Stimulated activated effector memory CD8-positive, alpha-beta T cell treated with anti-CD3 and anti-CD28 coated beads, Interleukin-12 subunit alpha, Interleukin-12 subunit beta, amount 100 ng/mL, for 72 hours (primary cell): ENCODE data around the gene CNTNAP1.

Source experiments
- ATAC-seq: fragments of 150-1000 bp; cut with Tn5 transposase; 2 replicates; pipeline ENCODE4 v1.10.0; 2021
- DNase-seq, 2 donors: peaks; one replicate each; pipeline ENCODE4 v3.0.0; 2021 to 2022; ENCODE audit warnings: low spot score in 2 of 2
- H3K27ac Mint-ChIP-seq: one replicate; pipeline ENCODE4 v1.8.0; 2022; ENCODE audit warnings: mild to moderate bottlenecking, mixed read lengths
- H3K36me3 Mint-ChIP-seq: one replicate; pipeline ENCODE4 v1.8.0; 2022; ENCODE audit warnings: mild to moderate bottlenecking, mixed read lengths
- H3K4me1 Mint-ChIP-seq: one replicate; pipeline ENCODE4 v1.8.0; 2022; ENCODE audit warnings: mixed read lengths
- H3K4me3 Mint-ChIP-seq: one replicate; pipeline ENCODE4 v1.8.0; 2022; ENCODE audit warnings: mild to moderate bottlenecking, mixed read lengths
- H3K9me3 Mint-ChIP-seq: one replicate; pipeline ENCODE4 v1.8.0; 2022; ENCODE audit warnings: mixed read lengths

The CNTNAP1 gene

GRCh38 chr17:42677012-42677857 is 5.1 kb upstream of the CNTNAP1 start:
- DNase-seq (peak; percentile 84 to 96), ATAC-seq (peak; percentile 86)
- Mint-ChIP-seq H3K27ac (peak overlapping the region; percentile 35), H3K9me3 (no peaks in the 10 kb centered on the region), H3K36me3 (peaks cover 5% of the 10 kb centered on the region), H3K4me3 (peak overlapping the region; percentile 75), H3K4me1 (peaks cover 64% of the 10 kb centered on the region)

- peak overlapping the region; percentile 75 for H3K4me3 Mint-ChIP-seq
These were observed 4.2 kb upstream of the CNTNAP1 start for GRCh38 chr17:42677921-42678781.

GRCh38 chr17:42678951-42679491 is 3.3 kb upstream of the CNTNAP1 start:
- peak overlapping the region; percentile 75 for H3K4me3 Mint-ChIP-seq
- peaks cover 78% of the 10 kb centered on the region for H3K4me1 Mint-ChIP-seq
- peak overlapping the region; percentile 73 for H3K27ac Mint-ChIP-seq
- H3K36me3 Mint-ChIP-seq: peaks cover 5% of the 10 kb centered on the region
- DNase-seq: peak in 1 of 2 donors; percentile 73
- no peaks in the 10 kb centered on the region for H3K9me3 Mint-ChIP-seq
- ATAC-seq: peak; percentile 43

More at GRCh38 chr17:42677921-42678781, 4.2 kb upstream of the CNTNAP1 start:
- Mint-ChIP-seq H3K27ac (no peak overlapping the region), H3K36me3 (peaks cover 5% of the 10 kb centered on the region), H3K9me3 (no peaks in the 10 kb centered on the region), H3K4me1 (peaks cover 73% of the 10 kb centered on the region)
- ATAC-seq (peak; percentile 44), DNase-seq (peak; percentile 73 to 94)

- Mint-ChIP-seq H3K4me1 (peaks cover 77% of the 10 kb centered on the region), H3K9me3 (no peaks in the 10 kb centered on the region), H3K36me3 (peaks cover 11% of the 10 kb centered on the region), H3K4me3 (peak overlapping the region; percentile 75), H3K27ac (peak overlapping the region; percentile 73)
- DNase-seq (peak; percentile 68 to 86), ATAC-seq (peak; percentile 67)
These were observed 2.6 kb upstream of the CNTNAP1 start for GRCh38 chr17:42679492-42680330.

- peaks cover 74% of the 10 kb centered on the region for H3K4me1 Mint-ChIP-seq
- no peak for ATAC-seq
- no peak overlapping the region for H3K27ac Mint-ChIP-seq
- H3K36me3 Mint-ChIP-seq: peaks cover 11% of the 10 kb centered on the region
- peak overlapping the region; percentile 75 for H3K4me3 Mint-ChIP-seq
- H3K9me3 Mint-ChIP-seq: no peaks in the 10 kb centered on the region
- DNase-seq: no peak
These were observed 2.0 kb upstream of the CNTNAP1 start for GRCh38 chr17:42680331-42680808.

- Mint-ChIP-seq H3K9me3 (no peaks in the 10 kb centered on the region), H3K27ac (no peak overlapping the region), H3K36me3 (peaks cover 11% of the 10 kb centered on the region), H3K4me3 (peak overlapping the region; percentile 75), H3K4me1 (peaks cover 62% of the 10 kb centered on the region)
- peak; percentile 19 for ATAC-seq
- DNase-seq: no peak
These were observed 532 bp downstream of the CNTNAP1 start for GRCh38 chr17:42682722-42683403.

DNA sequence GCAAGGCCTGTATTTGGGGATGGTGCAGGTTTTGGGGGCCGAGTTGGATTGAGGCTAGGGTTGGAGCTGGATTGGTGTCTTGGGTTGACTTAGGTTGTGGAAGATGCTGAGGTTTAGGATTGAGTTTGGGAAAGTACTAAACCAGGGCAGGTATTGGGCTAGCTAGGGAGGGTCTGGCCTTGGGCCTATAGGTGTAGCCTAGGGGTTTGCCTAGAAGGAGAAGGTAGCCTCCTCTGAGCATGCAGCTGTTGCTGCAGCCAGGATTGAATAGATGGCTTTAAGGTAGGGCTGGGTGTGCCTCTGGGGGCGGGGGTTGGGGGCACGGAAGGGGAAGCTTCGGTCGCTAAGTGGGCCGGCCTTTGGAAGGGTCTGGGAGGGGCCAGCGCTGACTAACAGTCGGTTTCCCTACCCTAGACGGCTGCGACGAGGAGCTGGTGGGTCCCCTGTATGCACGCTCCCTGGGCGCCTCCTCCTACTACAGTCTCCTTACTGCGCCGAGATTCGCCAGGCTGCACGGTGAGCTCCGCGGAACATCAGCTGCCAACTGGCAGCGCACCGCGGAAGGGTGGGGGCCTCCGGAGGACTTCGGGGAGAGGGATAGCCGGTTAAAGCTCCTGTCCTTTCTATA is 1.2 kb downstream of the CNTNAP1 start:
- peak overlapping the region; percentile 75 for H3K4me3 Mint-ChIP-seq
- H3K9me3 Mint-ChIP-seq: no peaks in the 10 kb centered on the region
- H3K4me1 Mint-ChIP-seq: peaks cover 56% of the 10 kb centered on the region
- DNase-seq (no peak), ATAC-seq (no peak)
- H3K36me3 Mint-ChIP-seq: peaks cover 7% of the 10 kb centered on the region
- no peak overlapping the region for H3K27ac Mint-ChIP-seq

DNA sequence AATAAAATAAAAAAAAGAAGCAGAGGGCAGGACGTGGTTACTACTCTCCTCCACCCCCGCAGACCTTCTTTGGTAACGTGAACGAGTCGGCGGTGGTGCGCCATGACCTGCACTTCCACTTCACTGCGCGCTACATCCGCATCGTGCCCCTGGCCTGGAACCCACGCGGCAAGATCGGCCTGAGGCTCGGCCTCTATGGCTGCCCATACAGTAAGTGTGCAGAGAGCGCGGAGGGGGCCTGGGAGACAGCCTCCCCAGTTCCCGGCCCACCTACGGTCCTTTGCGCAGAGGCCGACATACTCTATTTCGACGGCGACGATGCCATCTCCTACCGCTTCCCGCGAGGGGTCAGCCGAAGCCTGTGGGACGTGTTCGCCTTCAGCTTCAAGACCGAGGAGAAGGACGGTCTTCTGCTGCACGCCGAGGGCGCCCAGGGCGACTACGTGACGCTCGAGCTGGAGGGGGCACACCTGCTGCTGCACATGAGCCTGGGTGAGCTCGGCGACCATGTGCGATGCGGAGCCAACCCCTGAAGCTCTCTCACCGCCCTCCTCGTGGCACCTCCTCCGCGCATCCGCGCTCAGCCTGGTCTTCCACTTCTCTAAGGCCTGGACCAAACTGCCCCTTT is 2.7 kb downstream of the CNTNAP1 start:
- ATAC-seq (no peak), DNase-seq (no peak)
- no peaks in the 10 kb centered on the region for H3K9me3 Mint-ChIP-seq
- H3K4me1 Mint-ChIP-seq: peaks cover 41% of the 10 kb centered on the region
- H3K4me3 Mint-ChIP-seq: peak overlapping the region; percentile 75
- peaks cover 6% of the 10 kb centered on the region for H3K36me3 Mint-ChIP-seq
- H3K27ac Mint-ChIP-seq: no peak overlapping the region

DNA sequence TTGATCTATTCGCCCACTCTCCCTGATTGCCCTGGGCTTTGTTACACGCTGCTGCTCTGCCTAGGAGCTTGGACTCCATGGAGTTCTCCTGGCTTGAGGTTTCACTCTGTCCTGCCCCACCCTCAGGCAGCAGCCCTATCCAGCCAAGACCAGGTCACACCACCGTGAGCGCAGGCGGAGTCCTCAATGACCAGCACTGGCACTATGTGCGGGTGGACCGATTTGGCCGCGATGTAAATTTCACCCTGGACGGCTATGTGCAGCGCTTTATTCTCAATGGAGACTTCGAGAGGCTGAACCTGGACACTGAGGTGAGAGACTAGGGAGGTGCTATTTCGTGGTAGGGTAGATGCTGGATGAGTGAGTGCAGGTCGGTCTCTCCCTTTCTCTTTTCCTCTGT is 3.5 kb downstream of the CNTNAP1 start:
- Mint-ChIP-seq H3K36me3 (peaks cover 6% of the 10 kb centered on the region), H3K4me3 (no peak overlapping the region), H3K9me3 (no peaks in the 10 kb centered on the region), H3K27ac (no peak overlapping the region), H3K4me1 (peaks cover 35% of the 10 kb centered on the region)
- DNase-seq (no peak), ATAC-seq (no peak)

DNA sequence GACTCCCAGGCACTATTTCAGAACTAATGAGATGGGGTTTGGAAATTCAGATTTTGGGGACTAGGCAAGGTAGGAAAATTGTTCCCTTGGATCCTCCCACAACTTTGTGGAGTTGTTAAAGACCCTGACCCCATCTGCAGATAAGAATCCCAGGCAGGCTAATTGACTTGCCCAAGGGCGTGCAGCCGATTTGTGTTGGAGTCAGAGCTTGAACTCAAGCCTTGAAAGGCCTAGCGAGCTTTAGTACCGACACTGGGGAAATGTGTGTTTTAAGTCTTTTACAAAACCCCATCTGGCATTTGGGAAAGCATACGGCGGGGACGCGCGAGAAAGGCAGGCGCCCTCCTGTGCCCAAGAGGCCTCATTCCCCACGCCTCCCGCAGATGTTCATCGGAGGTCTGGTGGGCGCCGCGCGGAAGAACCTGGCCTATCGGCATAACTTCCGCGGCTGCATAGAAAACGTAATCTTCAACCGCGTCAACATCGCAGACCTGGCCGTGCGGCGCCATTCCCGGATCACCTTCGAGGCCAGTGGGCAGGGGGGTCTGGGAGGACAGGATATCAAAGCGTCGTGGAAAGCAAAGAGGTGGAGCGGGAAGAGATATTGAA is 4.3 kb downstream of the CNTNAP1 start:
- Mint-ChIP-seq H3K9me3 (no peaks in the 10 kb centered on the region), H3K4me3 (no peak overlapping the region), H3K27ac (no peak overlapping the region), H3K4me1 (peaks cover 27% of the 10 kb centered on the region), H3K36me3 (peaks cover 6% of the 10 kb centered on the region)
- no peak for ATAC-seq
- DNase-seq: no peak

DNA sequence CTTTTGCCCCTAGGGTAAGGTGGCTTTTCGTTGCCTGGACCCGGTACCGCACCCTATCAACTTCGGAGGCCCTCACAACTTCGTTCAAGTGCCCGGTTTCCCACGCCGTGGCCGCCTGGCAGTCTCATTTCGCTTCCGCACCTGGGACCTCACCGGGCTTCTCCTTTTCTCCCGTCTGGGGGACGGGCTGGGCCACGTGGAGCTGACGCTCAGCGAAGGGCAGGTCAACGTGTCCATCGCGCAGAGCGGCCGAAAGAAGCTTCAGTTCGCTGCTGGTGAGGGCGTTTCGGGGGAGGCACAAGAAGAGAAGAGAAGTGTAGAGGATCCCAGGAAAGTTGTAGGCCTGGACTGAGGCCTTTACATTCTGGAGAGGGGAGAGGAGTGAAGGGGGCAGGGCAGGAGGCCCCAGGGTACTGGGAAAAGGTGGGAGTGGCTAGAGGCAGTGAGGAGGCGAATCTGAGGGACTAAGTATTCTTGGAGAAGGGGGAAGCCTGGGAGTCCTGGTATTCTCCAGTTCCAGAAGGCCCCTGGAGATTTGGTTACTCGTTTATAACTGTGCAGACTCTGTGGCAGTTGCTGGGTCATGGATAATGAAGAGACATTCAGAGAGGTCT is 5.5 kb downstream of the CNTNAP1 start:
- Mint-ChIP-seq H3K4me1 (peaks cover 15% of the 10 kb centered on the region), H3K27ac (no peak overlapping the region), H3K9me3 (no peaks in the 10 kb centered on the region), H3K36me3 (peaks cover 6% of the 10 kb centered on the region), H3K4me3 (no peak overlapping the region)
- ATAC-seq (no peak), DNase-seq (no peak)

- Mint-ChIP-seq H3K9me3 (no peaks in the 10 kb centered on the region), H3K36me3 (no peaks in the 10 kb centered on the region), H3K27ac (no peak overlapping the region), H3K4me3 (no peak overlapping the region), H3K4me1 (no peaks in the 10 kb centered on the region)
- DNase-seq (no peak), ATAC-seq (no peak)
These were observed 8.3 kb downstream of the CNTNAP1 start for GRCh38 chr17:42690596-42690995.
